ENCODE data around the gene ATP5PB.

The ATP5PB gene

DNA sequence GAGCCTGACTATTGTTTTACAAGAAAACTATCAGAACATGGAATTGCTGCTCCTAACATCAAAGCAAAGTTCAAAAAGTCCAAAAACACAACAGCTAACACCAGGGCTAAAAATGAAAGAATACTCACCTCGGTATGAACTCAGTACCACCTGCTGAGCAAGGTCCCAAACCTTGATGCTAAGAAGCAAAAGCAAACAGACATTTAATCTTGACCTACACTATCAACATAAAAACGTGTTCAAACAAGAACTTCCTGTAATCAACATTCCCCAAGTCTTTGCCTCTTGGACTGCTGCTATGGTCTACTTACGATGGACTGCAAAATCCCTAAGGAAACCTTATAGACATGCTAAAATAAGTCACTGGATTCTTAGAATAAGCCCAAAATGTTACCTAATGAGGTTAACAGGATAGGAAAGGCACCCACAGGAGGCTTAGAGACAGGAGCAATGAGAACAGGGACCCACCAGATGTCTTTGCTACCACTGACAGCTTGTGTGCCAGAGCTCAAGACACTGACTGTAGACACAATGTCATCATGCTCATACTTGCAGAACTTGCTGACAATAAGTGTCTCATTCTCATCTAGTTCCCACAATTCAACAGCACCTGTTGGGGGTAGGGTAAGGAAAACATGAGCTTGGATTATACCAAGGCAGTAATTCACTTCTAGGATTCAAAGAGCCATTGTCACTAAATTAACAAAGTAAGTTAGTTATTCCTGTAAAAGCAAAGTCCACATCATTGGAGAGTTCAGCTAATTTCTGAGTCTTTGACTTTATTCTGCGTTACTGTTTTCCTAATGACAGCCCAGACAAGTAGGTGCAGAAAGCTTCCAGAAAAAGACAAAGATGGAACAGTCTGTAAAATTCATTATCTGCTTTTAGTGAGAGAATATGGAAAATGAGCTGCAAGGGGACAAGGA lies 2.0 kb upstream of the ATP5PB start:
- DNase-seq: no peak

DNA sequence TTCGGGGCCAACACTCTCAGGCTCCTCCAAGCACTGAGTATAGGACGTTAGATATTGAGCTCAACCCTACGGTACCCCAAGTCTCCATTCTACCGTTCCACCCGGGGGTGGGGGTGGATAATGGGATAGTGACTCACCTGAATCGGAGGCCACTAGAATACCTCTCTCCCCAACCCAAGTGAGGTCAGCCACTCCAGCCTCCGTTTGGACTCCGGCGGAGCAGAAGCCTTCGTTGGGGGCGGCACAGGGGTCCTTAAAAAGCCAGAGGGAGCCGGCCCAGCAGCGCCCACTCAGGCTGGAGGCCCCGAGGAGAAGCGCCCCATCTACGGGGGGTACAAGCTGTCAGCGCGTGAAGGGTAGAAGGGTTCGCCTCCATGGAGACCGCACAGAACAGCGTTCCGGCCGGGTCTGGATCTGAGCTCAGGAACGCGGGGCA lies 764 bp upstream of the ATP5PB start:
- no peak for DNase-seq

DNA sequence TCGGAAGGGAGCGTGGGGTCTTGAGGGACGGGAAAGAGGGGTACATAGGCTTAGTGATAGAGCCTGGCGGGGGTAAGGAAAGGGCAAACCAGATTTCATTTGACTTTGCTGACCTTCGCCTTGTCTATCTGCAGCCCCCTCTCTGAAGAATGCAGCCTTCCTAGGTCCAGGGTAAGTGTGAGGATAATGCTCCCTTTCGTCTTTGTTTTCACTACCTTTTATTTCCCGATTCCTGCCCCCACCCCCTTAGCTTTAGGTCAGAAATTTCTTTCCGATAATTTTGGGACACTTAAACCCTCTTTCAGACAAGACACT lies 396 bp downstream of the ATP5PB start:
- DNase-seq: no peak

DNA sequence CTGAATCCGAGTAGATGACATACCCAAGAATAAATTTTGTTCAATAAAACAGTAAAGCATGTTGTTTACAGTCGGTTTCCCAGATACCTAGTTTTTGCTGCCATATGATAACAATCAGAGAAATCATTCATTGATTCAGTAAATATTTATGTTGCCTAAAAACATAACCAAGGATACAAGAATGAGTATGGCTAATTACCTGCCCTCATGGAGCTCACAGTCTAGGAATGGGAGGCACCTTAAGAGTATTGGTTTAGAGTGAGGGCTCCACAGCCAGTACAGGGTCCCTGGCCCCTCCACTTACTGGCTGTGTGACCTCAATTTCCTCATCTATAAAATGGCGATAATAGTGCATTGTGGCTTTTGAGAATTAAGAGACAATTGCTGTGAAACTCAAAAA lies 921 bp downstream of the ATP5PB start:
- no peak for DNase-seq

DNA sequence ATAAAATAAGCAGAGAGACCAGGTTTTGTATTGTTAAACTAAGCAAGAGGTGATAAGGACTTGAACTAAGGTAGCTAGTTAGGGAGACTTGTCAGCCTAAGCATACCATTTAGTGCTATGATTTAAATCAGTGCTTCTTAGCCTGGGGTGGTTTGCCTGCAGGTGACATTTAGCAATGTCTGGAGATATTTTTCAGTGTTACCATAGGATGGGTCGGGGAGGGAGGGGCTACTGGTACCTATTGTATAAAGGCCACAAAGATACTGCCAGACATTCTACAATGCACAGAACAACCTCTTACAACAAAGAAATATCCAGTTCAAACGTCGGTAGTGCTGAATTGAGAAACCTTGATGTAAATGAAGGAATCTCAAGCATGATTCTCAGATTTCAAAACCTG lies 3.3 kb downstream of the ATP5PB start:
- DNase-seq: no peak

DNA sequence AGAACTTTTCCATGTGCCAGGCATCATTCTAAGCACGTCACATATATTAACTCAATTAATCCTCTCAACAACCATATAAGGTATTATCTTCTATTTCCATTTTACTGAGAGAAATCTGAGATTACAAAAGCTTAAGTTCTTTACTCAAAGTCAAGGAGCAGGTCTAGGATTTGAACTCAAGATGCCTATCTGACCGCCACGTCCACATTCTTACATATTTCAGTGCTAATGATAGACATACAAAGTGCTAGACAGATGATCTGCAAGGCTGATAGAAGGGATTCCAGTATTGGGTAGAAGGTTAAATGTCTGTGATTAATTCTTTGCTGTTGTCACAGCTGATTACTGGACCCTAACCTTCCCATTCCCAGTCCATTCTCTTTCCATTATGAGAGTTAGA lies 4.4 kb downstream of the ATP5PB start:
- DNase-seq: no peak

DNA sequence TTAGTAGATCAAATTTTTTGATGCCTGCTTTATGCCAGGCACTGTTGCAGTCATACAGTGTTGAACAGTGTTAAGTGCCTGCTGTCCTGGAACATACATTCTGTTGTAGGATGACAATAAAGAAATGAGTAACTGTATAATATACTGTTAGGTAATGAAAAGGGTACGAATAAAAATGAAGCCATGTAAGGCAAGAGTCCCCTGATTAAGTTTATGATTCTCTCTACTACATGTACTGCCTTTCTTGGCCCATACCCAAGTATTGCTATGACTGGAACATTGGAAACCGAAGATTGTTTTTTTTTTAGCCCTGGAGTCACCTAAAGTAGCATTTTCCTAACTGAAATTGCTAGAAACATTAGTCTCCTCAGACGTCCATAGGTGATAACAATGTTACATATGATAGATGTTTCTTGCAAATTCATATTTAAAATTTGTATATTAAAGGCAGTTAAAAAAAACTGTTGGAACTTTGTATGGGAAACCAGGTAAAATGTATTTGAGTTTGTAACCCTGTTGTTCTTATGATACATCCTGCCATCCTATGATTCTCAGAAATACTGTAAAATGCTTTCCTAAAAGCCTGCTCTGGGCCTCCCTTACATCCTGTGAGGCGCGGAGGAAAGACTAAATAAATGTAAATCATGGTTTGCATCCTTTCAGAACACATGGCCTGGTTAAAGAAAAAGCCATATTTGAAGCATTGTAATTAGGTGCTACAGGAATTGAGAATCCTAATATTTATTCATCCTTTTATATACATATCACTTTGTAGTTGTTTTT lies 5.8 kb downstream of the ATP5PB start:
- DNase-seq: no peak

DNA sequence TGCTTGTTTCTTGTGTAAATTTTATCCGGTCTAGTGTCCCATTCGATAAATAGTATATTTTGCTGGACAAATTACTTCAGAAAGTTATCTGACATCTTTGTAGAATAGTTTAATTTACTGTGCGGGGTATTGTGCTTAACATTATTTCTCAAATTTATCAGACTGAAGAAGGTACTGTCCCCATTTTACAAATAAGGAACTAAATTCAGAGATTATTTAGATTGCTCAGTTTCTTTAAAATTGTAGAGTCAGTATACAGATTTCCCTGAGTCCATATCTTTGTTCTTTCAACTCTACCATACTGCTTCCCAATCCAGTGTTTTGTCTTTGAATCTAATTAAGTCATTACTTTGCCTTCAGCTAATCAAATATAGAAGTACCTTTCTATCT lies 6.4 kb downstream of the ATP5PB start:
- DNase-seq: no peak

DNA sequence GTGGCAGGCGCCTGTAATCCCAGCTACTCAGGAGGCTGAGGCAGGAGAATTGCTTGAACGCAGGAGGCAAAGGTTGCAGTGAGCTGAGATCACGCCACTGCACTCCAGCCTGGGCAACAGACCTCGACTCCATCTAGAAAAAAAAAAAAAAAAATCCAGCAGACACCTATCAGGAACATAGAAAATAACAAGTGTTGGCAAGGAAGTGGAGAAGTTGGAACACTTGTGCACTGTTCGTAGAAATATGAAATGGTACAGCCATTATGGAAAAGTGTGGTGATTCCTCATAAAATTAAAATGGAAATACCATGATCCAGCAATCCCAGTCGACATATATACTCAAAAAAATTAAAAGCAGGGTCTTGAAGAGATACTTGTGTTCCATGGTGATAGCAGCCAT lies 12.5 kb downstream of the ATP5PB start:
- DNase-seq: no peak

DNA sequence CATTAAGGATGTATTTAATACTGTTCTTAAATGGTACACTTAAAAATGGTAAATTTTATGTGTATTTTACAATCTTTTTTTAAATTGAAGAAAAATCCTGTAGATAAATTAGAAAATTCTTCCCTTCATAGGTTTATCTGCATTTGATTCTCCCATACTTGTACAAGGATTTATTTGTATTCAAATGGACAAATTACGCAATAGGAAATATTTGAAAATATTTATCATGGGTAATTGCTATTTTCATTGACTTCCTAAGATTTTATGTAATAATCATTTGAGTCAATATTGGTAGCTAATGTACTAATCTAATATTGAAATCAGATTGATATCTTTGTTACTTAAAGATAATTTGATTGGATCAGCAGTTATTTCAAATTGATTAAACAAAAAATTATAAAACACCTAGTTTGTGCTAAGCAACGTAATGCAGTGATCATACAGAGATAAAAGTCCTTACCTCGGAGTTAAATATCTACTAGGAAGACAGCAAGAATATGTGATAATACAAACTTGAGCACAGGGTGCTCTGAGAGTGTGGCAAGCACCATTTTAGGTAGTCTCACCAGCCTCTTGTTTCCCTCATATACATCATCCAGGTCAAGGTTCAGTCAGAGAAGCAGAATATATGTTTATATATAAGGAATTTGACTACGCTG lies 13.2 kb downstream of the ATP5PB start:
- no peak for DNase-seq

DNA sequence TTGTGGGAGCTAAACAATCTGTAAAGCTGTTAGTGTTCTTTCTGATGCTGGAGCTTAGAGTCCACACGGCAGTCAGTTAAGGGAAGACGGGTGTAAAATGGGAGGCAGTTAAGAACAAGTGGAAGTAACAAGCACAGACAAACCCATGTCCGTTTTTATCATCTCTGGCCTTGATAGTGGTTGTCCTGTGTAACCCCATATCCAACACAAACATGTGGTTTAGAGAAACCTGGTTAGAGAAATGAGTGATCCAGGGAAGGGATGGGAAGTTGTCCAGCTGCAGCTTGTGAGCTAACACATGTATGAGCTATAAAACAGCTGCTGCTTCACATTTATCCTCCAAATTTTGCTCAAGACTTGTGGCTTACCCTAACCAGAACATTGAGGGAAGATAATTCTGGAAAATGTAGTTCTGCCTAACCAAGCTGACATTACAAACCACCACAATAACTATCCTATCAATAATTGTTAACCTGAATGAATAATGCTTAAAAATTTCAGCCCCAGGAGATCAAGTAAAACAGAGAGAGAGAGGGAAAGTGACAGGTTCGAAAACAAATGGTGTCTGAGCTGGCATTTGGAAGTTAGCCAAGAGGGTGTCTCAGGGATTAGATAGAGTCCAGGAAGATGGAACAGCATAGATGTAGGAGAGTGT lies 13.9 kb downstream of the ATP5PB start:
- DNase-seq: no peak

DNA sequence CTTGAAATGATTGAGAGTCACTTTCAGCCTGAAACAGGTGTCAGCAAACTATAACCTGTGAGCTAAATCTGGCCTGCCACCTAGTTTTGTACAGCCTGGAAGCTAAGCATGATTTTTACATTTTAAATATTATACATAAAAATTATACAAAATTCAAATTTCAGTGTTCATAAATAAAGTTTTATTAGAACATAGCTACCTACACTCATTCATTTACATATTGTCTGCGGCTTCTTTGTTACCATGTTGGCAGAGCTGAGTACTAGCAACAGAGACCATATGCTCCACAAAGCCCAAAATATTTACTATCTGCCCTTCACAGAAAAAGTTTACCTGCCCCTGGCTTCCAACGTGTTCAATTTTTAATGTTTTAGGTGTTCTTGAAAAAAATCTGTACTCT lies 16.5 kb downstream of the ATP5PB start:
- DNase-seq: no peak

DNA sequence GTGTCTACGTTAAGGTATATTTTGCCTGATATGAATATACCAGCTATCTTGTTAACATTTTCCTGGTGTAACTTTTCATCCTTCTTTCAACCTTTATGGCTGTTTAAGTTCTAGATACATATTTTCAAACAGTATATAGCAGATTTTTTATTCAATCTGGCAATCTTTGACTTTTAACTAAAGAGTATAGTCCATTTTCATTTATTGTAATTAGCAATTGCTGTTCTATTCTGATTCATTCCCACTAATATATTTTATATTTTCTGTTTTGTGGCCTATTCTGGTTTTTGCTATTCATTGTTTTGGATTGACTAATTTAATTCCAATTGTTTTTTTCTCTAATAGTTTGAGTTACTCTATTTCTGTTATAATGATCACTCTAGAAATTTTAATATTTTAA lies 17.2 kb downstream of the ATP5PB start:
- DNase-seq: no peak

DNA sequence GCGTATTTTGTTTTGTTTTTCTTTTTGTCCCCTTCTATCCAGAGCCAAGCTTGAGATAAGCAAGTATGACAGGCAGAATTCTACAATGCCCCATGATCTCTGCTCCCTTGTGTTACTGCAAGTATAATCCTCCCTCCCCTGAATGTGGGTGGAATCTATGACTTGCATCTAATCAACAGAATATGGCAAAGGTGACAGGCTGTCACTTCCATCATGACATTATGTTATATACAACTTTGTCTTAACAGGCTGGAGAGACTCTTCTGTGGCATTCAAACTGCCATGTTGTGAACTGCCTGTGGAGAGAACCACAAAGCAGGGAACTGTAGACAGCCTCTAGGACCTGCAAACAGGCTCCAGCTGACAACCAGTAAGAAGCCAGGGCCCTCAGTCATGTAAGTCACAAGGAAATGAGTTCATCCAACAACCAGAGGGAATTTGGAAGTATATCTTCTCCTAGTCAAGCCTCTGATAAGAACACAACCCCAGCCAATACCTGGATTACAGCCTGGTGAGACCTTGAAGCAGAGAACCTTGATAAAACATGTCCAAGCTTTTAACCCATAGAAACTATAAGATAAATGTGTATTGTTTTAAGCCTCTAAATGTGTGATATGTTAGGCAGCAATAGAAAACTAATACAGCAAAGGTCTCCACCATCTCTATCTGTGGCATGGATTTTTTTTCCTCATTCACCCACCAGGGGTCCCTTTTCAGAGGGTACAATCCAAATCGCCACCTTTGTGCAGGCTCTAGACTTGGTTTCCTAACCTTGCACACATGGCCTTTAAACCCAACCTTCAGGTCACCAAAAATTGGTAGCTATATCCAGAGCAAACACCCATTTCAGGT lies 18.8 kb downstream of the ATP5PB start:
- no peak for DNase-seq

DNA sequence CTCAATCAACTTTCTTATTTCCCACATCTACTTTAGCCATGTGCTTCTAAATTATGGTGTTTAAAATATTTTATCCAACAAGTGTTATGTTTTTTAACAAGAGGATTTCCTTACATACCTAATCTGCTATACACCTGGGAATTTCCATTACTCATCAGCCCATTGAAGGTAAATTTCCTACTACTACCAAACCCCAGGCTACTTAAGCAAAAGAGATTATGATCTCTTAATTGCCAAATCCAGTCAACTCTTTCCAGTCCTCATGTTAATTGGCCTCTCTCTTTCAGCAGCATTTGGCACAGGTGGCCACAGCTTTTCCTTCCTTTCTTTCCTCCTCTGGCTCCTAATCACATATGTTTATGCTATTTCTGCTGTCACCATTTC lies 19.4 kb downstream of the ATP5PB start:
- no peak for DNase-seq

DNA sequence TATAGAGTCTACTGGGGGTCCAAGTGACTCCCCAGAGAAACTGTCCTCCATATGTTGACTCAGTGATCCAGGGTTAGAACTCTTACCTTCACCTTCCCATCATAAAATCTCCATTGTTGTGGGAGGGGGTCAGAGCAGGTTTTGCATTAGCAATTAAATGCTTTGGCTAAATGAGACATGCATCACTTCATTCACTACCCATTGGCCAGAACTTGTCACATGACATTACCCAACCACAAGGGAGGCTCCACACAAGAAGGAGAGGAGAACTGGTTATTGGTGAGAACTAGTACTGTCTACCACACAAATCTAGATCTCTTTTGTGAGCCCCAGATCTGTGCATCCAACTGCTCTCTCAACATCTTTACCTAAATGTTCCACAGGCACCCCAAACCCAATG lies 20.3 kb downstream of the ATP5PB start:
- no peak for DNase-seq

DNA sequence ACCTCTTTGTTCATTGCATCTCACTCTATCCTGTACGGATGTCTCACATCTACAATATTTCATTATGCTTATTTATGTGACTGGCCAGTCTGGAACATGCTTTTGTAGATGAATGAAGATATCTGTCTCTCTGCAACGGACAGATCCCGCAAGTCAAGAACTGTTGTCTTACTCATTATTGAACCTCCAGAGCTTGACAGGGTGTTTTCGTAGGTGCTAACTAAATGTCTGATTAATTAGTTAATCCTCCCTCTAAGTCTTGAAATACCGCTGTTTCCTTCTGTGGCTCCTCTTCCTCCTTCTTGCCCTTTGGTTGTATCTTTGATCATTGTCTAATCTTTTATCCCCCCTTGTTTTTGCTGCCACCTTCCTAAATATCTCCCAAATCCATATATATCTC lies 21.3 kb downstream of the ATP5PB start:
- no peak for DNase-seq

DNA sequence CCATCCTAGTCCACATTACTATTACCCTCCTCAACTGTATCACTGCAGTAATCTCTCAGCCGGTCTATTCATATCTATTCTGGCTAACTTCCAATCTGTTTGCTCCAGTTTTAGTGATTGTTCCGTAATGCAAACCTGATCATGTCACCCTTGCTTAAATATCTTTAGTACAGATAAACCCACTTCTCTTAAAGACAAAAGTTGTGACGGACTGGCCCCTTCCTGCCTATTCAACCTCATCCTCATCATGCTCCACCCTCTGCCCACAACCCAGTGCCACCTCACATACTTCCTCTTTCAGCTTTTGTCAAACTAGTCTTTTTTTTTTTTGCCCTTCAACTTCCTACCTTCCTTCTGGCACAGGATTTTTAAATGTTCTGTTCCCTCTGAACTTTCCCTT lies 21.7 kb downstream of the ATP5PB start:
- DNase-seq: no peak

DNA sequence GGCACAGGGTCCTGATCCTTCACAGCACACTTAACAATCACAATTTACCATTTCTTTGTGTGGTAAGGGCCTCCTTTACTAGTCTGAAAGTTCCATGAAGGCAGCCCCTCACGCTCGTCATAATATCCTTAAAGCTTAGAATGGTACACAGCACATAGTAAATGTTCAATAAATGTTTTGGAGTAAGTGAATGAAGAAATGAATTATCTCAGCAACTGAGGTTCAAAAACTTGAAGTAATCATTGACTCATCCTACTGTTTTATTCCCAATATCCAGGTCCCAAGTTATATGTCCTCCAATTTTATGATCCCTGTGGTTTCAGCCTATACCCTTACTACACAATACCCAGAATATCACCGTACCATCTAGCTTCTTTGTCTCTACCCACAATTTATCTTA lies 22.3 kb downstream of the ATP5PB start:
- DNase-seq: no peak

DNA sequence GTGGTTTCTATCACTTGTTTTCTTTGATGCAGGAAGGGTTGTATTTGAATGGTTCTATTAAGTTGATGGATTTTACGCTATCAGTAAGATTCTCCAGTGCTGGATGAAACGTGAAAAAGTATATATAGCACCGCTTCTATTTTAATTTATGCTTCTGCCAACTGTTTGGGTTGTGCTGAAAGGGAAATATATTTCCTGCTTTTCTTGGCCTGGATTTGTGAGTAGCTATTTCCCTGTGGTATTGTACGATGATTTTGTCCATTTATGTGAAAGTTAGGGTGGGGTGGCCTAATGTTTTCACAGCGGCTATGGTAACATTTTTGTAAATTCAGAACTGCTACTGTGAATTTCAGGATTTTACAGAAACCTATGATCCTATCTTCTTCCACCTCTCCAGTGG lies 24.8 kb downstream of the ATP5PB start:
- DNase-seq: no peak

DNA sequence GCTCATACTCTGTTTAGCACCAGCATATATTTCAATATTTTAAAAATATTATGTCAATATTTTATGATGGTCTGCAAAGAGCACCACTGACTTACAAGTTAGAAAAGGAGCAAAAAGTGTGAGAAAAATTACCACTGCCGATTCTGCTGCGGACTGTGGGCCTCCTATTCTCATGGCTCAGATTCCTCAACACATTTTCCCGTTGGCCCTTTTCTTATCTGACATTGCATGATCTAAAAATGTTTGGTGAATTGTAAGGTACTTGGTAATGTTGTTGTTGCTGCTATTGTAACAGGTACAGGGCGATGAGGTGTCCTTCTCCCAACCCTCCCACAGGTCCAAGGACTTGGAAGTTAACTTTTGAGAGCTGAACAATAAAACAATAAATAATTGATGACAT lies 25.3 kb downstream of the ATP5PB start:
- no peak for DNase-seq

DNA sequence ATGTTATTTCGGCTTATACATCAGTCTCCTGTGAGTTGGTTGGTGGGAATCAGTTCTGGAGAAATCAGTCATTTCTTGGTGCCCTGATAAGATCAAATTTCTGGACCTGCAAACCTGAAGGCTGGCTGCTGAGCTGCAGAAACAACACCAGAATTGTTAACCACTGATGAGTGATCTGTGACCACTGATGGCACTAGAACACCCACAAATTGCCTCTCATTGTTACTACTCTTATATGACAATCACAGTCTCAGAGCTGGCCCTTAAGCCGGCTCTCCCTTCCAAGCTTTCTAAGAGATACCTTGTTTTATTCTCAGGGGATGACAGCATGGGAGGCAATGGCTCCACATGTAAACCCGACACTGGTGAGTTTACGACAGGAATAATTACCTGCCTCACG lies 26.4 kb downstream of the ATP5PB start:
- DNase-seq: no peak

DNA sequence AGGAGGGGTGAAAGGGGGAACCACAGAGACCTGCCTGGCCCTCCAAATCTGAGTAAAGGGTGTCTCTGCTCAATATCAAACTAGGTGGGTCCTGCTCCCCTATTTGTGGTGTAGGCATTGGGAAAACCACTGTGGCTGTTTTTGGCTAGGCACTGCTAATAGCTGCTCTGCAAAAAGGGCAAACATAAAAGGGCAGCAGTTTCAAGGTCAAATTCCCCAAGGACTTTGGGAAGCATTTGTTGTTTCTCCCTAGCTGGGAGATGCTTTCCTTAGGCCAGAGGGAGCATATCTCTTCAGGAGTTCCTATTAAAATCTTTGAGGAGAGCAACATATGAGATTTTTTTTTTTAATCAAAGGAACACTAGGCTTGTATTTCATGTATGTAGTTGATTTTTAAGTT lies 26.9 kb downstream of the ATP5PB start:
- no peak for DNase-seq

All from NCI-H2081 treated with DMSO at 0.1 percent for 48 hours (cell line).